ENCODE data around the gene PEX26.
"Not testable (repeated sequence)": the region's sequence is repeated elsewhere in the genome, so short reads cannot be mapped to it uniquely, and the experiment has no call there.

The PEX26 gene

GRCh38 chr22:18130699-18131429, 53.1 kb downstream of the PEX26 start:
- DNase-seq, result no peak
- Histone ChIP-seq H4K8ac (ENCODE audit: low read length) (no peak overlapping the region), H3K4me1 (ENCODE audit: control insufficient read depth, insufficient read depth, low read depth, low read length) (no peaks in the 10 kb centered on the region), H3K27me3 (ENCODE audit: control insufficient read depth in 1 of 2, insufficient read depth in 1 of 2, low read length in 2 of 2) (no peaks in the 10 kb centered on the region), H4K91ac (ENCODE audit: low read length) (no peak overlapping the region), H2AFZ (ENCODE audit: low read depth, low read length) (no peak overlapping the region), H2BK12ac (ENCODE audit: low read length in 2 of 2) (no peak overlapping the region), H3K4ac (ENCODE audit: low read depth in 1 of 2, low read length in 2 of 2) (no peak overlapping the region), H3K18ac (ENCODE audit: low read depth in 1 of 2, low read length in 2 of 2) (no peak overlapping the region), H2AK5ac (ENCODE audit: low read length, severe bottlenecking) (no peak overlapping the region), H2BK120ac (ENCODE audit: low read depth, low read length) (no peak overlapping the region), H2BK5ac (ENCODE audit: low read depth, low read length, poor library complexity, severe bottlenecking) (no peak overlapping the region), H3K23ac (ENCODE audit: low read length in 2 of 2) (no peak overlapping the region), H3K9me3 (ENCODE audit: control insufficient read depth, low read length) (no peaks in the 10 kb centered on the region), H3K4me3 (ENCODE audit: insufficient read depth in 1 of 2, low read depth in 1 of 2, low read length in 2 of 2) (no peak overlapping the region), H3K27ac (ENCODE audit: low read length, poor library complexity, severe bottlenecking) (no peak overlapping the region), H3K4me2 (ENCODE audit: low read length, poor library complexity, severe bottlenecking) (no peak overlapping the region), H3K14ac (ENCODE audit: low read length in 2 of 2) (no peak overlapping the region), H2BK15ac (ENCODE audit: low read depth, poor library complexity, severe bottlenecking) (no peak overlapping the region), H3K9ac (ENCODE audit: low read length) (no peak overlapping the region), H3K79me1 (replicated peaks; ENCODE audit: low read length, poor library complexity, severe bottlenecking) (no peaks in the 10 kb centered on the region), H3K36me3 (ENCODE audit: control insufficient read depth in 1 of 2, insufficient read depth in 2 of 2, low read depth in 1 of 2, low read length in 2 of 2) (peaks cover 3 to 7% of the 10 kb centered on the region in 2 experiments)
- 91% methylated on average over 19 of the region's 20 CpGs for WGBS

DNA sequence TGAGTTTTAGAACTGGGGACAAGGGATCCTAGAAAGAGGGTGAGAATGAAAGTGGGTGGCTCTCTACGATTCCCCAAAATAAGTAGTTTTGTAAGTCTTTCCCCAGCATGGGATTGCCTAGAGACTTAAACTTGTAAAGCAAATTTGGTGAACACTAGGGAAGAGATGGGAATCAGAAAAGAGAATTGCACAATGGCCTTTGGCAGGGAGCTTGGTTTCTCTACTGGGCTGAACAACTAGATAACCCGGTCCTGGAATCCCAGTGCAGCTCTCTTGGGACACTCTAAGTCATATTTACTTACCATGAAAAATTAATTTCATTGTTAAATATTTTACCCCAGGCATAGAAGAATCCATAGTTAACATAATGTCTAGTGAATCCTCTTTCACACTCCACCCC, 55.7 kb downstream of the PEX26 start:
- Histone ChIP-seq H3K9me3 (ENCODE audit: control insufficient read depth, low read length) (no peaks in the 10 kb centered on the region), H3K4me3 (ENCODE audit: insufficient read depth in 1 of 2, low read depth in 1 of 2, low read length in 2 of 2) (no peak overlapping the region), H2BK5ac (ENCODE audit: low read depth, low read length, poor library complexity, severe bottlenecking) (no peak overlapping the region), H2BK15ac (ENCODE audit: low read depth, poor library complexity, severe bottlenecking) (no peak overlapping the region), H3K23ac (ENCODE audit: low read length in 2 of 2) (no peak overlapping the region), H3K4me1 (ENCODE audit: control insufficient read depth, insufficient read depth, low read depth, low read length) (no peaks in the 10 kb centered on the region), H3K4me2 (ENCODE audit: low read length, poor library complexity, severe bottlenecking) (no peak overlapping the region), H2AK5ac (ENCODE audit: low read length, severe bottlenecking) (no peak overlapping the region), H3K36me3 (ENCODE audit: control insufficient read depth in 1 of 2, insufficient read depth in 2 of 2, low read depth in 1 of 2, low read length in 2 of 2) (no peaks in the 10 kb centered on the region), H3K18ac (ENCODE audit: low read depth in 1 of 2, low read length in 2 of 2) (no peak overlapping the region), H3K79me1 (replicated peaks; ENCODE audit: low read length, poor library complexity, severe bottlenecking) (no peaks in the 10 kb centered on the region), H3K27me3 (ENCODE audit: control insufficient read depth in 1 of 2, insufficient read depth in 1 of 2, low read length in 2 of 2) (no peaks in the 10 kb centered on the region), H2BK12ac (ENCODE audit: low read length in 2 of 2) (no peak overlapping the region), H3K14ac (ENCODE audit: low read length in 2 of 2) (no peak overlapping the region), H4K91ac (ENCODE audit: low read length) (no peak overlapping the region), H3K9ac (ENCODE audit: low read length) (no peak overlapping the region), H4K8ac (ENCODE audit: low read length) (no peak overlapping the region), H3K4ac (ENCODE audit: low read depth in 1 of 2, low read length in 2 of 2) (no peak overlapping the region), H2BK120ac (ENCODE audit: low read depth, low read length) (no peak overlapping the region), H2AFZ (ENCODE audit: low read depth, low read length) (no peak overlapping the region), H3K27ac (ENCODE audit: low read length, poor library complexity, severe bottlenecking) (no peak overlapping the region)
- WGBS, result 76% methylated on average over 2 of the region's 2 CpGs
- DNase-seq, result no peak

DNA sequence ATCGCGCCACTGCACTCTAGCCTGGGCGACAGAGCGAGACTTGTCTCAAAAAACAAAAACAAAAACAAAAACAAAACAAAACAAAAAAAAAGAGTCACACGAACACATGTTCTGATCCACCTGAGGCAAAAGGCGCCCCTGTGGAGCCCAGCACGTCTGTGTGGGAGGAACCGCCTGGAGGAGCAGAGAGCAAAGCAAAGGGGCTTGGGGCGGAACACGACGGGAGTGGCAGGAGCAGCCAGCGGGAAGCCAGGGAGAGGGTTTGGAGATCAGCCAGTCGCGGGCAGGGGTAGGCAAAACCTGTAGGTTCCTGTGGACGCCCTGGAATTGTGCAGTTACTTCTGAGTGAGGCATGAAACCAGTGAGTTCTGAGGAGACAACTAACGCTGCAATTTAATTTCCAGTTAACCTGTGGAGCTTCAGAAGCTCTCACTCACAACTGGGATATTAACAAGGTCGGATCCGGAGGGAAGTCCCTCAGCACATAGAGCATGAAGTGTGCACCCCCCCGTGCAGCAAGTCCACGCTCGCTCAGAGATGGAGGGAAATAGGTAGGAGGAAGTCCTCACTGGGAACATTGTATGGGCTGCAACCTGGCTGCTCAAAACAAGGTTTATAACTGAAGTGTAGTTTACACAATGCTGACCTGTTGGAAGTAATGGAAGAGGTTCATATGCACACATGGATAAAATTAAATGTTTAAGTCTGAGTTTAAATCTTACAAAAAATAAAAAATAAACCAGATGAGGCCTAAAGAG, 59.0 kb downstream of the PEX26 start:
- no peak overlapping the region for H3K14ac ChIP-seq (ENCODE audit: low read length in 2 of 2)
- H3K9ac ChIP-seq (ENCODE audit: low read length), result no peak overlapping the region
- no peak overlapping the region for H2BK15ac ChIP-seq (ENCODE audit: low read depth, poor library complexity, severe bottlenecking)
- no peak overlapping the region for H3K23ac ChIP-seq (ENCODE audit: low read length in 2 of 2)
- H3K4me3 ChIP-seq (ENCODE audit: insufficient read depth in 1 of 2, low read depth in 1 of 2, low read length in 2 of 2), result no peak overlapping the region
- H3K27ac ChIP-seq (ENCODE audit: low read length, poor library complexity, severe bottlenecking), result no peak overlapping the region
- no peak overlapping the region for H2BK120ac ChIP-seq (ENCODE audit: low read depth, low read length)
- H2AFZ ChIP-seq (ENCODE audit: low read depth, low read length), result no peak overlapping the region
- no peak overlapping the region for H3K4ac ChIP-seq (ENCODE audit: low read depth in 1 of 2, low read length in 2 of 2)
- no peak overlapping the region for H2BK5ac ChIP-seq (ENCODE audit: low read depth, low read length, poor library complexity, severe bottlenecking)
- WGBS, result 88% methylated on average over 19 of the region's 21 CpGs
- H3K27me3 ChIP-seq (ENCODE audit: control insufficient read depth in 1 of 2, insufficient read depth in 1 of 2, low read length in 2 of 2), result no peaks in the 10 kb centered on the region
- H4K91ac ChIP-seq (ENCODE audit: low read length), result no peak overlapping the region
- no peaks in the 10 kb centered on the region for H3K36me3 ChIP-seq (ENCODE audit: control insufficient read depth in 1 of 2, insufficient read depth in 2 of 2, low read depth in 1 of 2, low read length in 2 of 2)
- no peak overlapping the region for H3K18ac ChIP-seq (ENCODE audit: low read depth in 1 of 2, low read length in 2 of 2)
- DNase-seq, result no peak
- H4K8ac ChIP-seq (ENCODE audit: low read length), result no peak overlapping the region
- no peaks in the 10 kb centered on the region for H3K4me1 ChIP-seq (ENCODE audit: control insufficient read depth, insufficient read depth, low read depth, low read length)
- H3K9me3 ChIP-seq (ENCODE audit: control insufficient read depth, low read length), result no peaks in the 10 kb centered on the region
- H2BK12ac ChIP-seq (ENCODE audit: low read length in 2 of 2), result no peak overlapping the region
- no peak overlapping the region for H2AK5ac ChIP-seq (ENCODE audit: low read length, severe bottlenecking)
- H3K79me1 ChIP-seq (replicated peaks; ENCODE audit: low read length, poor library complexity, severe bottlenecking), result no peaks in the 10 kb centered on the region
- H3K4me2 ChIP-seq (ENCODE audit: low read length, poor library complexity, severe bottlenecking), result no peak overlapping the region

DNA sequence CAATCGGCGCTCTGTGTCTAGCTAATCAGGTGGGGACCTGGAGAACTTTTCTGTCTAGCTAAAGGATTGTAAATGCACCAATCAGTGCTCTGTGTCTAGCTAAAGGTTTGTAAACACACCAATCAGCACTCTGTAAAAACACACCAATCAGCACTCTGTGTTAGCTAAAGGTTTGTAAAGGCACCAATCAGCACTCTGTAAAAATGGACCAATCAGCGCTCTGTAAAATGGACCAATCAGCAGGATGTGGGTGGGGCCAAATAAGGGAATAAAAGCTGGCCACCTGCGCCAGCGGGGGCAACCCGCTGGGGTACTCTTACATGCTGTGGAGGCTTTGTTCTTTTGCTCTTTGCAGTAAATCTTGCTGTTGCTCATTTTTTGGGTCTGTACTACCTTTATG, 63.2 kb downstream of the PEX26 start:
- H3K27me3 ChIP-seq (ENCODE audit: control insufficient read depth in 1 of 2, insufficient read depth in 1 of 2, low read length in 2 of 2); H3K4me1 ChIP-seq (ENCODE audit: control insufficient read depth, insufficient read depth, low read depth, low read length); H3K4me2 ChIP-seq (ENCODE audit: low read length, poor library complexity, severe bottlenecking); H3K36me3 ChIP-seq (ENCODE audit: control insufficient read depth in 1 of 2, insufficient read depth in 2 of 2, low read depth in 1 of 2, low read length in 2 of 2); H2BK120ac ChIP-seq (ENCODE audit: low read depth, low read length); H3K18ac ChIP-seq (ENCODE audit: low read depth in 1 of 2, low read length in 2 of 2); H2BK12ac ChIP-seq (ENCODE audit: low read length in 2 of 2); H3K9ac ChIP-seq (ENCODE audit: low read length); H3K14ac ChIP-seq (ENCODE audit: low read length in 2 of 2); H2AFZ ChIP-seq (ENCODE audit: low read depth, low read length); H3K4me3 ChIP-seq (ENCODE audit: insufficient read depth in 1 of 2, low read depth in 1 of 2, low read length in 2 of 2); H3K9me3 ChIP-seq (ENCODE audit: control insufficient read depth, low read length); H2AK5ac ChIP-seq (ENCODE audit: low read length, severe bottlenecking); H3K27ac ChIP-seq (ENCODE audit: low read length, poor library complexity, severe bottlenecking); DNase-seq; H3K23ac ChIP-seq (ENCODE audit: low read length in 2 of 2); H3K79me1 ChIP-seq (replicated peaks; ENCODE audit: low read length, poor library complexity, severe bottlenecking); H3K4ac ChIP-seq (ENCODE audit: low read depth in 1 of 2, low read length in 2 of 2); H4K91ac ChIP-seq (ENCODE audit: low read length); H2BK15ac ChIP-seq (ENCODE audit: low read depth, poor library complexity, severe bottlenecking); H2BK5ac ChIP-seq (ENCODE audit: low read depth, low read length, poor library complexity, severe bottlenecking); H4K8ac ChIP-seq (ENCODE audit: low read length): not testable (repeated sequence)
- 91% methylated on average over 6 of the region's 6 CpGs for WGBS

Data from mesenchymal stem cell (in vitro differentiated cells and primary cell).